ENCODE data around the gene NF2. TPM values are rescaled to one million over a fixed set of nuclear protein-coding genes. Genes with fewer than 3 reads are reported as not detected.

Gene NF2
- total RNA-seq, 2 donors from 2014 or later: 33.7 to 35.5 TPM

DNA sequence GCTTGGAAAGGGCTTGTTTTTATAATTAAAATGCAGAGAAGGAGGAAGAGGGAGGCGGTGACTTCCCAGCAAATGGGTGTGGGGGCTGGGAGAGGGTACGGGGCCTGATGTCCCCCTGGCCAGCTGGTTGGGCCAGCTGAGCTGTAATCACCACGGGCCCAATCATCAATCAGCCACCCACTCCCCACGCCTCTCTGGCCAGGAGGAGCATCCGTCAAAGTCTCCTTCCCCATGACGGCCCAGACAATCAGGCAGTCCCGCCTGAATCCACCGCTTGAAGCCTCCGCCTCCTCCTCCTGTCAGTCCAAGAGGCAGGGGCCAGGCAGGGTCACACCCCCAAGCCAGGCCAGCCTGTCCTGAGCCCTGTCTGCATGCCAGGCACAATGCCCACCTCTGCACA is 103.1 kb downstream of the NF2 start:
- Mint-ChIP-seq H3K27me3 (ENCODE audit: low read depth) (peaks cover 5% of the 10 kb centered on the region), H3K27ac (no peak overlapping the region), H3K4me1 (ENCODE audit: low read depth) (peaks cover 7% of the 10 kb centered on the region), H3K9me3 (no peaks in the 10 kb centered on the region), H3K4me3 (no peak overlapping the region), H3K36me3 (ENCODE audit: insufficient read depth in 2 of 2) (no peaks in the 10 kb centered on the region)
- no peak for ATAC-seq (replicated peaks in 1 of 2)
- DNase-seq: no peak

DNA sequence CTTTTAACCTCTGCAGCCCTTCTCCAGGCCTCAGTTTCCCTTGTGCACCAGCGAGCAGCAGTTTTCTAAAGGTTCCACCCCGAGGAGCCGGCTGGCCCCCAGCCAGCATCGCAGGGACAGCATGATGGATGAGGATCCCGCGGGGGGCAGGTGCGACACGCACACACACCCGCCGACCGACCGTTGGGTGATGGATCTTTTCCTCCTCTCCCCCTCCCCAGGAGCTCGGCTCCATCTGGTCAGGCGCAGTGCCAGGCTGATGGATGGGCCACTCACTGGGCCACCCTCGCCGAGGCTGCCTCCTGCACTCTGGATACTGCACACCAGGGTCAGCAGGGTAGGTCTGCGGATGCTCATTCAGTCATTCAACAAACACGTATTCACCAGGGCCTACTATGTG is 103.6 kb downstream of the NF2 start:
- Mint-ChIP-seq H3K9me3 (no peaks in the 10 kb centered on the region), H3K27me3 (ENCODE audit: low read depth) (peaks cover 2% of the 10 kb centered on the region), H3K4me1 (ENCODE audit: low read depth) (peaks cover 1% of the 10 kb centered on the region), H3K27ac (no peak overlapping the region), H3K4me3 (no peak overlapping the region), H3K36me3 (ENCODE audit: insufficient read depth in 2 of 2) (no peaks in the 10 kb centered on the region)
- no peak for ATAC-seq (replicated peaks in 1 of 2)
- DNase-seq: no peak

DNA sequence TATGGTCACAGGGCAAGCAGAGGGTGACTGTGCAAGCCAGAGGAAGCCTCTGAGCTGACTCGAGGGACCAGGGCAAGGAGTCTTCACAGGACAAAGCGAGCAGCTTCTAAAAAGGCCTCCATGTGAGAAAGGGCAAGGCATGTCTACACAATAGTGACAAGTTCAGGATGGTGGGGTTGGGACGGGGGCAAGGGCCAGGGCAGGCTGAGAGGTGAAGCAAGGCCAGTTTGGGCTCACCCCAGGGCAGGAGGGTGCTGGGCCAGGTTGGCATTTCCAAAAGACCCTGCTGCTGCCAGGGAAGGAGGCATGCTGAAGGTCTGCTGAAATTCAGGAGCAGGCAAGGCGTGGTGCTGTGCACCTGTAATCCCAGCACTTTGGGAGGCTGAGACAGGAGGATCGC is 104.0 kb downstream of the NF2 start:
- ATAC-seq (replicated peaks in 1 of 2) (peak in 1 of 2 donors; percentile 21), DNase-seq (no peak)
- Mint-ChIP-seq H3K36me3 (ENCODE audit: insufficient read depth in 2 of 2) (no peaks in the 10 kb centered on the region), H3K4me3 (no peak overlapping the region), H3K27me3 (ENCODE audit: low read depth) (no peaks in the 10 kb centered on the region), H3K27ac (no peak overlapping the region), H3K9me3 (no peaks in the 10 kb centered on the region), H3K4me1 (ENCODE audit: low read depth) (no peaks in the 10 kb centered on the region)

DNA sequence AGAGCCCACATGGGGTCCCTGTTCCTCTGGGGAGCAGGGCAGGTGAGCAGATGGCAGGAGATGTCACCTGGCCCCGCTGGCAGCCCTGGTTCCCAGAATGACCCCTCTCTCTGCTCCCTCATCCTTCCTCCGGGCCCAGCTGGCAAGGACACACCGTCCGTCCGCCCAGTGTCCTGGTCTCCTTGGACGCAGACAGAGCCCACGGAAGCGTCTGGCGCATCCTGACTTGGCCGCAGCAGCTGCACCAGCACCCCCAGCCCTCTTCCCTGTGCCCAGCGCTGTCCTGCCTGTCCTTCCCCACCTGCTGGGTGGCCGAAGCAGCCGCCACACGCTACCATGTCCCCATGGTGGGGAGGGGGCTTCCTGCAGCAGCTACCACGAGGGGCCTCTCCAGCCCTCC is 106.8 kb downstream of the NF2 start:
- H3K36me3 Mint-ChIP-seq (ENCODE audit: insufficient read depth in 2 of 2): no peaks in the 10 kb centered on the region
- no peak for ATAC-seq (replicated peaks in 1 of 2)
- H3K27me3 Mint-ChIP-seq (ENCODE audit: low read depth): no peaks in the 10 kb centered on the region
- no peaks in the 10 kb centered on the region for H3K9me3 Mint-ChIP-seq
- no peaks in the 10 kb centered on the region for H3K4me1 Mint-ChIP-seq (ENCODE audit: low read depth)
- no peak overlapping the region for H3K4me3 Mint-ChIP-seq
- DNase-seq: no peak
- H3K27ac Mint-ChIP-seq: no peak overlapping the region

DNA sequence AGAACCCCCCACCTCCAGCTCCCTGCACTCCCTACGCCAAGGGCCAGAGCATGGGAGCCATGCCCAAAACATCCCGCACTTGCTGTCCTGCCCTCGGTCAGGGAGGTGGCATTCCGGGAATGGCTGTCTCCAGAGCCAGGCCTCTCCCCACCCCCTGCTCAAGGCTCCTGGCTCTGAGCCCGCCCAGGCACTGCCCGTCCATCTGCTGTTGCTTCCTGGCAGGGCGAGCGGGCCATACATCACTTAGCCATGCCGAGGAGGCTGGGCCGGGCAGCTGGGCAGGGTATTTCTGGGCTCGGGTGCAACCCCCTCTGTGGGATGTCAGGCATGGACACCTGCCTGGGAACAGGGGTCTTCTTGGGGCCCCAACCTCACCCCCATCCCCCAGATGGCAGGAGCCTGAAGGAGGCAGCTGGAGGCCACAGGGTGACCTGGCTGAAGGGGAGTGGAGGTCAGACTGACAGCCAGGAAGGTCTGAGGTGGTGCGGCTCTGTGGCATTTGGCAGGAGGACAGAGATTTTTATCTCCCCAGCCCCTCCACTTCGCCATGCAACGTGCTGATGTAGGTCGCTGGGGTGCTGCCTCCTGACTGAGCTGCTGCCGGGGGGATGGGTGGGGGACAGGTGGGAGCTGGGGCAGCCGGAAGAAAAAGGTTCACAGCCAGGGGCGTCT is 107.6 kb downstream of the NF2 start:
- no peaks in the 10 kb centered on the region for H3K9me3 Mint-ChIP-seq
- no peak overlapping the region for H3K4me3 Mint-ChIP-seq
- H3K4me1 Mint-ChIP-seq (ENCODE audit: low read depth): no peaks in the 10 kb centered on the region
- ATAC-seq (replicated peaks in 1 of 2) (no peak), DNase-seq (no peak)
- H3K27ac Mint-ChIP-seq: no peak overlapping the region
- no peaks in the 10 kb centered on the region for H3K36me3 Mint-ChIP-seq (ENCODE audit: insufficient read depth in 2 of 2)
- peaks cover under 1% of the 10 kb centered on the region for H3K27me3 Mint-ChIP-seq (ENCODE audit: low read depth)

DNA sequence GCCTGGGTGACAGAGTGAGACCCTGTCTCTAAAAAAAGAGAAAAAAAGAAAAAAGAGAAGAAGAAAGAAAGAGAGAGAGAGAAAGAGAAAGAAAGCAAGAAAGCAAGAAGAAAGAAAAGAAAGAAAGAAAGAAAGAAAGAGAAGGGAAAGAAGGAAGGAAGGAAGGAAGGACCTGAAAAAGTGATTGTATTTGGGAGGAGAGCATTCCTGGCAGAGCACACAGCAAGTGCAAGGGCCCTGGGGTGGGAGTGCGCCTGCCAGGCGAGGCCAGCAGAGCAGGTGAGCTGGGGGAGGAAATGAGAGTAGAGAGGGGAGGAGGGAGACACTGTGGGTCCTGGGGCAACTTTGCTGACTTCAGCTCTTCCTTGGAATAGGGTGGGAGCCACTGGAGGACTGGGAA is 108.7 kb downstream of the NF2 start:
- Mint-ChIP-seq H3K9me3 (no peaks in the 10 kb centered on the region), H3K27me3 (ENCODE audit: low read depth) (peaks cover 11% of the 10 kb centered on the region), H3K36me3 (ENCODE audit: insufficient read depth in 2 of 2) (no peaks in the 10 kb centered on the region), H3K4me1 (ENCODE audit: low read depth) (no peaks in the 10 kb centered on the region), H3K27ac (no peak overlapping the region), H3K4me3 (no peak overlapping the region)
- DNase-seq: no peak
- ATAC-seq (replicated peaks in 1 of 2): no peak

DNA sequence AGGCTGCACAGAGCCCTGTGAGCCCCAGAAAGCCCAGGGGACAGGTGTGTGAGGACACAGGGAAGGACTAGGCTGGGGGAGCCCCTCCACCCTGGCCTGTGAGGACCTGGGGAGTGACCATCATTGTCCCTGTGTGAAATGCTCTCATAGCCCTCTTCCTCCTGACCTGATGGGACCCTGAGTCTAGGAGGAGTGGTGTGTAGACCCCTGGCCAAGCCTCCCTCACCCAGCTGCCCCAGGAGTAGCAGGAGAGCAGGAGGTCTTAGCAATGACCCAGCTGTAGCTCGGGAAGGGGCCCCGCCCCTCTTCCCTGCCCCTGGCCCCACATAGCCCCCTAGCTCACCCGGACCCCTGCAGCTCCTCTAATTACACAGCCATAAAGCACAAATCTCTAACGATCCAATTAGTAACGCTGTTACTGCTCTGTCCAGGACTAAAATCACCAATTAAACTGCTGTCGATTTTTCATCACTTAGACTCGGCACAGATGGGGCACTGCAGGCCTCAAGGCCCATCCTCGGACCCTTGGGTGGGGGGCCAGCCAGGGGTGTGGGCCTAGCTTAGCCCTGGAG is 109.8 kb downstream of the NF2 start:
- H3K36me3 Mint-ChIP-seq (ENCODE audit: insufficient read depth in 2 of 2): no peaks in the 10 kb centered on the region
- no peak overlapping the region for H3K27ac Mint-ChIP-seq
- no peaks in the 10 kb centered on the region for H3K9me3 Mint-ChIP-seq
- H3K4me3 Mint-ChIP-seq: no peak overlapping the region
- DNase-seq (no peak), ATAC-seq (replicated peaks in 1 of 2) (peak in 1 of 2 donors; percentile 20)
- no peaks in the 10 kb centered on the region for H3K4me1 Mint-ChIP-seq (ENCODE audit: low read depth)
- H3K27me3 Mint-ChIP-seq (ENCODE audit: low read depth): peaks cover 17% of the 10 kb centered on the region

DNA sequence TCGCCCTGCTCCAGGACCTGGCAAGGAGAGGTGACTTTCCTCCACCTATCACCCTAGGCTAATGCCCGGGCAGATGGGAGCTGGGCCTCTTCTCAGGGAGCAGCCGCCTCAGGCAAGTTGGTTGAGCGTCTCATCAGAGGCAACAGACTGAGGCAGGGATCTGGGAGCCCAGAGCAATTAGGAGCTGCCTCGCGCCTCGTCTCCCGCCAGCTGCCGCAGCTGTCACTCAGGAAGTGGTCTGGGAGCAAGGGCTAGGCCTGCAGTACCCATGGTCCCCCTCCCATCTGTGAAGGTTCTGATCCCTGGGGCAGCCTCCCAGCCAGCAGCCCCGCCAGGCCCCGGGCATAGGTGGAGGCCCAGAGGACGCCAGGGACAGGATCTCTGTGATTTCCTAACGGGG is 111.8 kb downstream of the NF2 start:
- Mint-ChIP-seq H3K4me3 (no peak overlapping the region), H3K4me1 (ENCODE audit: low read depth) (no peaks in the 10 kb centered on the region), H3K27ac (no peak overlapping the region), H3K27me3 (ENCODE audit: low read depth) (peaks cover 32% of the 10 kb centered on the region), H3K9me3 (no peaks in the 10 kb centered on the region), H3K36me3 (ENCODE audit: insufficient read depth in 2 of 2) (no peaks in the 10 kb centered on the region)
- ATAC-seq (replicated peaks in 1 of 2) (no peak), DNase-seq (no peak)

DNA sequence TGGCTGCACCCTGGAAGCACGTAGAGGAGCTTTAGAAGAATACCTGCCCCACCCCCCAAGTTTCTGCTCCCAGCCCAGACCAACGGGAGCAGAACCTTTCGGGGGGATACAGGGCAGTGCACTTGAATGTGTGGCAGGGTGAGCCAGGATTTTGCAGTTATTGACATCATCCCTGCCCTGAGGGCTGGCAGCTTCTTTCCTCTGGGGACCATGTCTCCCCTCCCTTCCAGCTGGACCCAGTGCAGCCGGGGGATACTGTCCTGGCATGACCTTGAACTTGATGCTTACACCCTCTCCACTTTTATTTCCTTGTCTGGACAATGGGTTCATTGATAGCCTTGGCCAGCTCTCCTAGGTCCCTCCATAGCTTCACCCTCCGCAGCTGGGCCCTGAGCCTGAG is 112.3 kb downstream of the NF2 start:
- Mint-ChIP-seq H3K36me3 (ENCODE audit: insufficient read depth in 2 of 2) (no peaks in the 10 kb centered on the region), H3K27me3 (ENCODE audit: low read depth) (peaks cover 32% of the 10 kb centered on the region), H3K27ac (no peak overlapping the region), H3K4me3 (no peak overlapping the region), H3K4me1 (ENCODE audit: low read depth) (no peaks in the 10 kb centered on the region), H3K9me3 (no peaks in the 10 kb centered on the region)
- ATAC-seq (replicated peaks in 1 of 2) (no peak), DNase-seq (no peak)

DNA sequence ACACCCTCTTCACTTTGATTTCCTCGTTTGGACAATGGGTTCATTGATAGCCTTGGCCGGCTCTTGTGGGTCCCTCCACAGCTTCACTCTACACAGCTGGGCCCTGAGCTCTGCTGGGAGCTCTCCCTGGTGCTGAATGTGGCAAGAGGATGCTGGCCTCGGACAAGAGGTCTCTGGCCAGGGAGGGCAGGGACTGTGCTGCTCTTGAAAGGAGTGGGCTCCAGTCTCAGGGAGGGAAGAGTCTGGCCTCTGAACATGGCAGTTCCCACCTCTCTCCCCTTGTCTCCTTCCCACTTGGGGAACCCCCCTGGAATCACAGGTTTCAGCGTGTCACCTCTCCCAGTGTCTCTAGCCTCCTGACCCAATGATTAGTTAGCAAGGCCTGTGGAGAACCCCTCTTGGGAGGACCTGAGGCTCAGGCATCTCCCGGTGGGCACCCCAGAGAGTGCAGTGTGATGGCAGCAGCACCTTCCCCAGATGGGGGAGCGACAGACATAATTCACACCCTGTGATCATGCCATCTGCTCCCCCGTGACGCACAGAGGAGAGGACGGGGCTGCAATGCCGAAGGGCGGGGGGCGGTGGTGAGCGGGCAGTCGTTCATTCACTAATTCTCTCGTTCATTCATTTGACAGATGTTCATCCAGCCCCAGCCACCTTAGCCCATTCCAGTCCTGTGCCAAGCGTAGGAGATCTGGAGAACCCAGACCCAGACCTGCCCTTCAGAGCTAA is 113.5 kb downstream of the NF2 start:
- Mint-ChIP-seq H3K4me3 (no peak overlapping the region), H3K36me3 (ENCODE audit: insufficient read depth in 2 of 2) (no peaks in the 10 kb centered on the region), H3K9me3 (no peaks in the 10 kb centered on the region), H3K27me3 (ENCODE audit: low read depth) (peaks cover 32% of the 10 kb centered on the region), H3K27ac (no peak overlapping the region), H3K4me1 (ENCODE audit: low read depth) (no peaks in the 10 kb centered on the region)
- ATAC-seq (replicated peaks in 1 of 2) (peak in 1 of 2 donors; percentile 23), DNase-seq (peak; percentile 29 to 41)

DNA sequence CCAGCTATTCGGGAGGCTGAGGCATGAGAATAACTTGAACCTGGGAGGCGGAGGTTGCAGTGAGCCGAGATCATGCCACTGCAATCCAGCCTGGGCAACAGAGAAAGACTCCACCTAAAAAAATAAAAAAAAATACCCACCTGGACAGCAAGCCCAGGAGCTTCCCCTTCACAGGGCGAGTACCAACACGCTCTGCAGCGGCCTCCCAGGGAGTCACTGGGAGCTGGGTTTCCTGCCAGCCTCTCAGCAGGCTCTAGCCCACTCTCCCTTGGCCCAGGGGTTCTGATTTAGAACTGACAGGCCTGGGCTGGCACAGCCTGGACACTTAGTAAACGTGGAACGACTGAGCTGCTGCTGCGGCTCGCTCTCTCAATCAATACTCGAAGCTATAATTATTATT is 114.4 kb downstream of the NF2 start:
- no peak overlapping the region for H3K4me3 Mint-ChIP-seq
- H3K36me3 Mint-ChIP-seq (ENCODE audit: insufficient read depth in 2 of 2): no peaks in the 10 kb centered on the region
- peaks cover 34% of the 10 kb centered on the region for H3K27me3 Mint-ChIP-seq (ENCODE audit: low read depth)
- no peak overlapping the region for H3K27ac Mint-ChIP-seq
- no peaks in the 10 kb centered on the region for H3K9me3 Mint-ChIP-seq
- no peaks in the 10 kb centered on the region for H3K4me1 Mint-ChIP-seq (ENCODE audit: low read depth)
- no peak for ATAC-seq (replicated peaks in 1 of 2)
- DNase-seq: no peak

DNA sequence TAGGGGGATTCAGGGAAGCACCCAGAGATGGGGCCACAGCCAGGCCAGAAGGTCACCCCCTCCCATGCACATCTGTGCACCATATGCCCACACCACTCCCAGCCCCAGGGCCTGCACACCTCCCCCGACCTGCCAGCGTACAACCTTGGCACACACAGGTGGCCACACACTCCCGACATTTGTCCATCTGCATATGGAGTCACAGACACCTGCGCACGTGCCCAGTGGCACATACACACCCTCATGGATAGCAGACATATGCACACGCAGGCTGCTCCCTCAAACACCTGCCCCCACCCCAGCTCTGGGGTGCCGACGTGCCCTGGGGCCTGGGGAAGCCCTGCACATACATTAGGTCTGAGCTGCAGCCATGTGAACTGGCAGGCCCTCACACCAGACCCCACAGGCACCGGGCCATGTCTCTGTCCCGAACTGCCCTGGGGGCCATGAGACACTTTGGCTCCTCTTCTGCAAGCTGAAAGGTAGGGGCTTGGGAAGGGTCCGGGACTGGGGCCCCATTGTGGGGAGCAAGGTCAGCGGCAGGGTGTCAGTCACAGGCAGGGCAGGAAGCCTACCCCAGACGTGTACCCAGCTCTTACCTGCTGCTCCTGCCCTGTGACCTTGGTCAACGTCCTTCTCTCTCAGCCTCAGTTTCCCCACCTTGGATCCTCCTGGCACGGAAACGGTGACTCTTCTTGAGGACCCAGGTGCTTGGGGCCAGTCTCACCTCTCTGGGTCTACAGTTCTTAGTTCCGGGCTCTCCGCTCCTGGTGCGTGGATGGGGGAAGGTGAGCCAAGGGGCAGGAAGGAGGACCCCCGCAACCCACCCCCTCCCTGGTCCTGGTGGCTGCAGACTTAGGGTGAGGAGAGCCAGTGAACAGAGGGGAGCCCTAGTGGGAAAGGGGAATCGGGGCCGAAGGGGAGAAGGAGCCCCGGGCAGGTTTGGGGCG is 115.8 kb downstream of the NF2 start:
- ATAC-seq (replicated peaks in 1 of 2) (no peak), DNase-seq (no peak)
- Mint-ChIP-seq H3K9me3 (no peaks in the 10 kb centered on the region), H3K4me3 (peak overlapping the region; percentile 38 to 61), H3K4me1 (ENCODE audit: low read depth) (no peaks in the 10 kb centered on the region), H3K27ac (no peak overlapping the region), H3K27me3 (ENCODE audit: low read depth) (peaks cover 37% of the 10 kb centered on the region), H3K36me3 (ENCODE audit: insufficient read depth in 2 of 2) (no peaks in the 10 kb centered on the region)
